ENCODE data around the gene ZNF674. TPM values are rescaled to one million over a fixed set of nuclear protein-coding genes. Genes with fewer than 3 reads are reported as not detected.
"Not testable (repeated sequence)": the region's sequence is repeated elsewhere in the genome, so short reads cannot be mapped to it uniquely, and the experiment has no call there.

ZNF674 gene
- total and polyA plus RNA-seq, 8 donors = 0.61 to 14.0 (median 2.3) TPM

DNA sequence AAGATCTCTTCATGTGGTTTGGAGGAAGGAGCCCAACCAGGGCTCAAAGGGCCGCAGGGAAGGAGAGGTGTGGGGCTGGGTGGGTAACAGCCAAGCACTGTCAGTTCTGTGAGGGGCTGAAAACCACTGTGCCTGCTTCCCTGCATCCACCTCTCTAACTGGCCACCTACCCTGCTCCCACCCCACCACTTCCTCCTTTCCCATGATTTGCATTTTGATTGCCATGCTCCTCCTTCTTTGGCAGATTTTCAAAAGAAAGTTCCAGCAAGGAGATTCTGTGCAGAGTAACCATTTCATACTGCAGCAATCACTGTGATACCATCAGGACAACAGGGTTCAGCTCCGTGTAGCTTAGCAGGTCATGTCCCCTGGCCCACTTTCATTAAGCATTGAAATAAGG, 1.8 kb downstream of the ZNF674 start:
- no peak for DNase-seq
- H3K36me3 ChIP-seq = peaks cover 0 to 14% (median 2%) of the 10 kb centered on the region in 4 donors
- TF ChIP-seq POLR2A (IDR thresholded peaks at IDR 0.05) (no peak), EP300 (IDR thresholded peaks at IDR 0.05) (no peak), POLR2AphosphoS5 (IDR thresholded peaks at IDR 0.05) (no peak)
- TF ChIP-seq, protein P1, sequence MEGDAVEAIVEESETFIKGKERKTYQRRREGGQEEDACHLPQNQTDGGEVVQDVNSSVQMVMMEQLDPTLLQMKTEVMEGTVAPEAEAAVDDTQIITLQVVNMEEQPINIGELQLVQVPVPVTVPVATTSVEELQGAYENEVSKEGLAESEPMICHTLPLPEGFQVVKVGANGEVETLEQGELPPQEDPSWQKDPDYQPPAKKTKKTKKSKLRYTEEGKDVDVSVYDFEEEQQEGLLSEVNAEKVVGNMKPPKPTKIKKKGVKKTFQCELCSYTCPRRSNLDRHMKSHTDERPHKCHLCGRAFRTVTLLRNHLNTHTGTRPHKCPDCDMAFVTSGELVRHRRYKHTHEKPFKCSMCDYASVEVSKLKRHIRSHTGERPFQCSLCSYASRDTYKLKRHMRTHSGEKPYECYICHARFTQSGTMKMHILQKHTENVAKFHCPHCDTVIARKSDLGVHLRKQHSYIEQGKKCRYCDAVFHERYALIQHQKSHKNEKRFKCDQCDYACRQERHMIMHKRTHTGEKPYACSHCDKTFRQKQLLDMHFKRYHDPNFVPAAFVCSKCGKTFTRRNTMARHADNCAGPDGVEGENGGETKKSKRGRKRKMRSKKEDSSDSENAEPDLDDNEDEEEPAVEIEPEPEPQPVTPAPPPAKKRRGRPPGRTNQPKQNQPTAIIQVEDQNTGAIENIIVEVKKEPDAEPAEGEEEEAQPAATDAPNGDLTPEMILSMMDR (IDR thresholded peaks at IDR 0.05) = no peak
- peaks cover 0 to 28% (median 11%) of the 10 kb centered on the region in 4 donors for H3K4me1 ChIP-seq
- H3K27me3 ChIP-seq = no peaks in the 10 kb centered on the region
- WGBS, 5 donors = 71 to 88% (median 82%) methylated on average over 2 of the region's 2 CpGs
- H3K4me3 ChIP-seq = no peak overlapping the region
- intact Hi-C loops (cut with DNase I; ENCODE audit: low total_unique reads) = no loop called here
- no peak overlapping the region for H3K27ac ChIP-seq
- no peaks in the 10 kb centered on the region for H3K9me3 ChIP-seq

DNA sequence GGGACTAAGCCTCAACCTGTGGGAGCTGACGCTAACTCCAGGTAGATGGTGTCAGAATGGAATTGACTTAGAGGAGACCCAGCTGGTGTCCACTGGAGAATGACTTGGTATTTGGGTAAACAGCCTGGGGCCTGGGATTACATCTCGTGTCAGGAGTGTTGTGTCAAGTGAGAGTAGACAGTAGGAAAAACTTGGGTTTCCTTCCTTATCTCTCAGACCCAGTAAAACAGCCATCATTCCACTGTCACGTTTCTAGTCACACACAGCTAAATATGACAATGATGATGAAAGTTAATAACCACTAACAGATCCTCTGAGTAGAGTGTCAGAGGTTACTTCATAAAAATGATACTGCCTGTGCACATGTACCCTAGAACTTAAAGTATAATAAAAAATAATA, 13.8 kb downstream of the ZNF674 start:
- Histone ChIP-seq H3K9me3 (no peaks in the 10 kb centered on the region), H3K4me1 (no peaks in the 10 kb centered on the region), H3K4me3 (no peak overlapping the region), H3K27me3 (no peaks in the 10 kb centered on the region), H3K36me3 (peaks cover 0 to 5% (median 0%) of the 10 kb centered on the region in 4 donors), H3K27ac (no peak overlapping the region)
- DNase-seq = no peak
- 56 to 87% (median 77%) methylated on average over 3 of the region's 3 CpGs for WGBS, 5 donors
- intact Hi-C loops (cut with DNase I; ENCODE audit: low total_unique reads) = no loop called here
- TF ChIP-seq, protein P1 (IDR thresholded peaks at IDR 0.05) = no peak
- TF ChIP-seq POLR2A (IDR thresholded peaks at IDR 0.05) = no peak
- TF ChIP-seq EP300 (IDR thresholded peaks at IDR 0.05) = no peak
- TF ChIP-seq POLR2AphosphoS5 (IDR thresholded peaks at IDR 0.05) = no peak

DNA sequence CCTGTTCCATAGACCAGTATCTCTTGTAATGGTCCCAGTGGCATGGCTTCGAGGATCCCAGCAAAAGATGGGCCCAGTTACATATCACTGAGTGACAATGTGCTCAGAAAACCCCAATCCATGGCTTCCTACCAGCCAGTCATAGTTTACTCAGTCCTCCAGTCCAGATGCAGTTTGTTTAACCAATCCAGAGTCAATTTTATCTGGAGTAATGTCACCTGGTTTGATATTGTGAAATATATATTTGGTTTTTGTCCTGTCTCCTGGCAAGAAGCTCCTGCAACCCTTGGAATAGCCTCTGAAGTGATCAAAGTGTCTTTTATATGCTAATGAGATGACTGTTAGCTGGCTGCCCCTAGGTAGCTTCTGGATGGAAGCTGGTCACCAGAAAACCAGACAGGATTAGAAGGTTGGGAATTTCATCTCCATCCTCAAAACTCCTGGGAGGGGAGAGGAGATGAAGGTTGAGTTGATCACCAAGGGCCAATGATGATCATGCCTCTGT, 14.8 kb downstream of the ZNF674 start:
- 67 to 80% (median 75%) methylated on average over 1 of the region's 1 CpG; no CpG with 5 or more reads in 1 of the 5 donors for WGBS, 5 donors
- DNase-seq; intact Hi-C loops (cut with DNase I; ENCODE audit: low total_unique reads); H3K9me3 ChIP-seq; H3K36me3 ChIP-seq; H3K4me3 ChIP-seq; H3K27ac ChIP-seq; H3K4me1 ChIP-seq; H3K27me3 ChIP-seq: not testable (repeated sequence)

DNA sequence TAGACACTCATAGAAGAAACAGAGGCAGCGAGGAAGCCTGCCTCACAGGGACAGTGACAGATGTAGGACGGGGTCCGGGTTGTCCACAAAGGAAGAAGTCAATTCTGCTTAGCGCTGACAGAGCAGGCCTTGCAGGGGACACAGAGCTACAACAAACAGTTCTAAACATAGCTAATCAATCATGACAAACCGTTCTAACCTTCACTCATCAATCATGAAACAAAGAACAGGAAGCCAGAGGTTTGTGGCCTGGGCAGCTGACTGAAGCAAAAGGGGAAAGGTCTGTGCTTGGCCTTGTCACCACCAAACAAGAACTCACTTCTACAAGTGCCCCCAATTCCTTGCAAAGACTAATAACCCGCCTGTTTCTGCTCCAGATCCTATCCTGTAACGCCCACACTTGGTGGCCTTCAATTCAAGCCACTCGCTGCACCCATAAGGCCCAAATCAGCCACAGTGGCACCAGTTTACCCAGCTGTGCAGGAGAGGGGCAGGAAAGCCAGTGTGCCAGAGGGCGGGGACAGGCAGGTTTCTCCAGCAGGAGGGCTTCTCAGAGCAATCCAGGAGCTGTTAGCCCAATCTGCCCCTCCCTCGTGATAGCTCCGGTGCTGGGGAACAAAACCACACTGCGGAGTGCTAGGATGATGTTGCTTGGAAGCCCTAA, 15.3 kb downstream of the ZNF674 start:
- H3K9me3 ChIP-seq; H3K4me3 ChIP-seq; H3K4me1 ChIP-seq; H3K27me3 ChIP-seq; intact Hi-C loops (cut with DNase I; ENCODE audit: low total_unique reads); H3K27ac ChIP-seq; DNase-seq; H3K36me3 ChIP-seq: not testable (repeated sequence)
- WGBS, 5 donors = 65 to 84% (median 77%) methylated on average over 6 to 12 of the region's 12 CpGs

DNA sequence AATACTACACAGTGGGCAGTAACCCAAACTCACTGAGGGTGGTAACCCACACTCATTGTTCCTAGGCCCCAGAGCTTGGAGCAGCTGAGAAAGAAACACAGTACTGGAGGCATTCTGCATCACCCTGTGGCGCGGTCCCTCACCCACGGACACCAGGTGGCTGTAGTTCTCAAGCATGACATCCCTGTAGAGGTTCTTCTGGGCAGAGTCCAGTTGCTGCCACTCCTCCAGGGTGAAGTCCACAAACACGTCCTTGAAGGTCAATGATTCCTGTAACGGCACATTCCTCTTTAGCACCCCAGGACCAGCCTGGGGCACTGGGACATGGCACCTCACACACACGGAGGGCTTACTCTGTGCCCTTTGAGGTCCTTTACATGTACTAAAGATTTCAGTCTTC, 16.6 kb downstream of the ZNF674 start:
- 68 to 85% (median 80%) methylated on average over 1 to 6 of the region's 6 CpGs for WGBS, 5 donors
- DNase-seq; intact Hi-C loops (cut with DNase I; ENCODE audit: low total_unique reads); H3K27me3 ChIP-seq; H3K9me3 ChIP-seq; H3K4me1 ChIP-seq; H3K36me3 ChIP-seq; H3K27ac ChIP-seq; H3K4me3 ChIP-seq: not testable (repeated sequence)

DNA sequence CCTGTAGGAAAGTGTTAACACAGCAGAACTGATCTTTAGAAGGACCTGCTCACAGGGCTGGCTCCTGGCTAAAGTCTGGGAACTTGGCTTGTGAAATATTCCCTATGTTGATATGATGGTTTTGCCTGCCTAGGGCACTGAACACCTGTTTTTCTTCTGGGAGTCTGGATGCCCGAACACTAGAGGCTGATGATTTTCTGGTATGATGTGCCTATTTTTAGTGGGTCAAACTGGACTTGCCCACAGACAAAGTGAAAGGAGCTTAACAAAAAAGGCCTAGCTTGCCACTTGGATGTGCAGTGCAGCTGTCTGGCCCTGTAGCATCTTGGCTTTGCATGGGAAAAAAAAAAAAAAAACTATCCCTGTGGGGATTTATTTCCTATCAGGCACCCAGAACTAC, 39.1 kb downstream of the ZNF674 start:
- Histone ChIP-seq H3K4me3 (no peak overlapping the region), H3K4me1 (no peaks in the 10 kb centered on the region), H3K27me3 (no peaks in the 10 kb centered on the region), H3K36me3 (peaks cover 0 to 44% (median 21%) of the 10 kb centered on the region in 4 donors), H3K9me3 (peaks cover 0 to 61% (median 24%) of the 10 kb centered on the region in 4 donors), H3K27ac (no peak overlapping the region)
- no peak for TF ChIP-seq POLR2A (IDR thresholded peaks at IDR 0.05)
- TF ChIP-seq, protein P1 (IDR thresholded peaks at IDR 0.05) = no peak
- TF ChIP-seq POLR2AphosphoS5 (IDR thresholded peaks at IDR 0.05) = no peak
- no peak for TF ChIP-seq EP300 (IDR thresholded peaks at IDR 0.05)
- DNase-seq = no peak
- 71 to 100% (median 91%) methylated on average over 1 of the region's 1 CpG for WGBS, 5 donors
- intact Hi-C loops (cut with DNase I; ENCODE audit: low total_unique reads) = no loop called here

Data from stomach (tissue), 9 donors.